ENCODE data around the gene ETV6. TPM values are rescaled to one million over a fixed set of nuclear protein-coding genes. Genes with fewer than 3 reads are reported as not detected.

ETV6 gene
- total RNA-seq, 2 donors from 2014 or later: 102 to 110 TPM

DNA sequence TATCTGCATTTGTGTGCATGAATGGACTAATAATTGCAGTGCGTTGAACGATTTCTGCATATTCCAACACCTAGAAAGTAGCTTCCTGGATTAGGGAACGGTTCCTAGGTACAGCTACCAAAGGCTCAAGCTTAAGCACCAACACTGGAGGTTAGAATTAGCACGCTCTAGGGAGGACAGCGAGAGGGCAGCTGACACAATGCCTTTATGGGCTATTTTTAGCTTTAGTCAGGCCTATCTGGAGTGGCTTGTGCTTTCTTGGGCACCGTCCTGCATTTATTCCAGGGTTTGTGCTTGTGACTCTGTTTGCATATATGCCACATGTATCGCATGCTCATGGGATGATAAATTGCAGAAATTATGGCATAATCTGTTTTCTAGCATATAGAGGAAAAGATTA, 13.7 kb downstream of the ETV6 start:
- Mint-ChIP-seq H3K36me3 (ENCODE audit: insufficient read depth in 2 of 2) (peaks cover 10 to 40% of the 10 kb centered on the region in 2 donors), H3K27me3 (ENCODE audit: low read depth) (no peaks in the 10 kb centered on the region), H3K27ac (no peak overlapping the region)

DNA sequence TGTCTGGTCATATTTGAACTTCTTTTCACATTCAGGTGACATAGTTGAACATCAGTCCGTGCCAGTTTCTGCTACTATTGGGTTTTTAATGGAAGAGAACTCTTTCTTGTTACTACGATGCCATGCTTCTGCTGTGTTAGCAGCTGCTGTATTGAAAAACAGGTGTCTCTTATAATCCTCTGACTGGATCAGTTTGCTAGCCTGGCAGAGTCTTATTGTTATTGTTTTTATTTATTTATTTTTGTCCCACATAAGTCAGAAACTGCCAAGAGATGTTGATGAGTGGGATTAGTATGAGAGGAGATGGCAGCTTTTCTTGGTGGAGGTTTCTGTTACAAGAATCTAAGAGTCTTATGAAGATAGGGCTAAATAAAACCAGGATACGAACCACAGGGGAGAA, 14.6 kb downstream of the ETV6 start:
- peaks cover 0 to 2% of the 10 kb centered on the region in 2 donors for H3K9me3 Mint-ChIP-seq
- no peaks in the 10 kb centered on the region for H3K27me3 Mint-ChIP-seq (ENCODE audit: low read depth)
- no peak overlapping the region for H3K4me3 Mint-ChIP-seq
- no peak overlapping the region for H3K27ac Mint-ChIP-seq
- peaks cover 68% of the 10 kb centered on the region for H3K4me1 Mint-ChIP-seq (ENCODE audit: low read depth)
- H3K36me3 Mint-ChIP-seq (ENCODE audit: insufficient read depth in 2 of 2): peaks cover 10 to 37% of the 10 kb centered on the region in 2 donors
- ATAC-seq (replicated peaks in 1 of 2) (no peak), DNase-seq (no peak)

More for the DNA sequence above, 13.7 kb downstream of the ETV6 start:
- DNase-seq (no peak), ATAC-seq (replicated peaks in 1 of 2) (no peak)
- Mint-ChIP-seq H3K4me3 (no peak overlapping the region), H3K9me3 (peaks cover 0 to 2% of the 10 kb centered on the region in 2 donors), H3K4me1 (ENCODE audit: low read depth) (peaks cover 68% of the 10 kb centered on the region)

DNA sequence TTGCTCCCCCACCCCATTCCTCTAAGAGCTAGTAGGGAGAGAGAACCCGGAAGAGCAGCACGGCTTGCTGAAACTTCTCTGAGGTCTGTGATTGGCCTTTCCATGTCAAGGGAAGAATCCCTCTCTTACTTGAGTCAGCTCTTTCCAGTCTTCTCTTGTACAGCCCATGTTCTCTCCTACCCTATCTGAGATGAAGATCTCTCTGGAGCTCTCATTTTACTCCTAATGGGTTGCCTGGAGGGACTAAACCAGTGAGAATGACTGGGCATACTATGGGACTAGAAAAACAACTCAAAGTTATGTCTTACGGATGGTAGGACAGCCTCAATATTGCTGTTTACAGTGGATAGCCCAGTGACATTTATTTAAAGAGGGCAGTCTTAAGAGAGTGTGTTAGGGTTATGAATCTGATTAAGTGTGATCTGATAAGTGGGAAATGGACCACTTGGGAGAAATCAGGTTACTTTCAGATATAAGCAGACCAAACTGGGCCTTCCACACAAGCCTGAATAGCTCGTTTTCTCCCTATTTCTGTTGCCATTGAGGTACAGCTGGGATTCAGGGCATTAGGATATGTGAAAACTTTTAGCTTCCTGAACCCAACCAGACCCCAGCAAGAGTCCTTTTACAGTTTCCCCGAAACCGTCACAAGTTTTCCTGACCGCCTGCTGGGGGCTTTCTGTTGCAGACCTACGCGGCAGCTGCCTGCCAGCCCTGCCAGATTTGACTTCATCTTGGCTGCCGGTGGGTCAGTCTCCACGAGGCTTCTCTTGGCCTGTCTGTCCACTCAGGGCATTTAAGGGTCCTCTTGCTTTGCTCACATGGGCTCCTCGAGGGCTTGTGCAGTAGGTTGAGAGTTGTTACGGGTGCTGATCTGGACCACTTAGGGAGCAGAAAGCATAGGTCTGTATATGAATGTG, 16.9 kb downstream of the ETV6 start:
- Mint-ChIP-seq H3K36me3 (ENCODE audit: insufficient read depth in 2 of 2) (peaks cover 8 to 30% of the 10 kb centered on the region in 2 donors), H3K27me3 (ENCODE audit: low read depth) (no peaks in the 10 kb centered on the region), H3K4me3 (no peak overlapping the region), H3K27ac (no peak overlapping the region), H3K4me1 (ENCODE audit: low read depth) (peaks cover 58% of the 10 kb centered on the region), H3K9me3 (peaks cover 0 to 2% of the 10 kb centered on the region in 2 donors)
- ATAC-seq (replicated peaks in 1 of 2) (no peak), DNase-seq (no peak)

DNA sequence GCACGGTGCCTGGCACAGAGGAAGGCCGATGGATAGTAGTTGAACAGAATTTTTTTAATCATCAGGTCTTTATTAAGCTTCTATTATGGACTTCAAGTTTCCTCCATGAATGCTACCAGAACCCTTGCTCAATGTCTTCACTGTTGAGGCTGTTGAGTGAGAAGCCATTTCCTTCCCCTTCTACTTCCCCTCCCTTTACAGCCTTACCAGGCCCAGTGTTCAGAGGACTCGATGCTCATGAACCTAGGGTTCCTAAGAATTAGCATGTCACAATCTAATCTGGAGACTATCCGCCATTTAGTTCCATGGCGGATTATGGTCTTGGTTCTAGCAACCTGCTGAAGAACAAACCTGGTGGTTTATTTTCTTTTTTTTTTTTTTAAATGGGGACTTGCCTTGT, 17.7 kb downstream of the ETV6 start:
- H3K4me3 Mint-ChIP-seq: no peak overlapping the region
- peaks cover 54% of the 10 kb centered on the region for H3K4me1 Mint-ChIP-seq (ENCODE audit: low read depth)
- ATAC-seq (replicated peaks in 1 of 2): no peak

DNA sequence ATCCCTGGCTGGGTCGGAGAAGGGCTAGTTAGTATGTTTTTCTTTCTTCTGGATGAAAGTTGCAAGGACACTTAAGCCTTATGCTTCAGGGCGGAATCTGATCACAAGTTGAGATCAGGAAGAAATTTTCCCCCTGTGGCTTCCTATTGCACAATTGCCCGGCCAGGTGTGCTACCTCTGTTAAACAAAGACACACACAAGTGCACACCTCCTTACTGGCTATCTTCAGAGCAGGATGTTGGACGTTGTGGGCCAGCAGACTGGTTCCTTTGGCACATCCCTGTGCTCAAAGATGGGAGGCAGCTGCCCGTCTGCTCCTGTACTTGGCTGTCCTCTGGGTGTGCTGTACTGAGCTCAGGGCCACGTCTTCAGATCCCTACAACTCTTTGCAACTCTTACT, 19.1 kb downstream of the ETV6 start:
- no peak for DNase-seq
- H3K36me3 Mint-ChIP-seq (ENCODE audit: insufficient read depth in 2 of 2): peaks cover 5 to 20% of the 10 kb centered on the region in 2 donors
- no peak overlapping the region for H3K4me3 Mint-ChIP-seq
- peaks cover 57% of the 10 kb centered on the region for H3K4me1 Mint-ChIP-seq (ENCODE audit: low read depth)
- ATAC-seq (replicated peaks in 1 of 2): no peak
- H3K27me3 Mint-ChIP-seq (ENCODE audit: low read depth): no peaks in the 10 kb centered on the region
- no peak overlapping the region for H3K27ac Mint-ChIP-seq
- peaks cover 0 to 2% of the 10 kb centered on the region in 2 donors for H3K9me3 Mint-ChIP-seq

More for the DNA sequence above, 17.7 kb downstream of the ETV6 start:
- Mint-ChIP-seq H3K27me3 (ENCODE audit: low read depth) (no peaks in the 10 kb centered on the region), H3K36me3 (ENCODE audit: insufficient read depth in 2 of 2) (peaks cover 5 to 23% of the 10 kb centered on the region in 2 donors), H3K9me3 (peaks cover 0 to 2% of the 10 kb centered on the region in 2 donors), H3K27ac (no peak overlapping the region)
- no peak for DNase-seq

DNA sequence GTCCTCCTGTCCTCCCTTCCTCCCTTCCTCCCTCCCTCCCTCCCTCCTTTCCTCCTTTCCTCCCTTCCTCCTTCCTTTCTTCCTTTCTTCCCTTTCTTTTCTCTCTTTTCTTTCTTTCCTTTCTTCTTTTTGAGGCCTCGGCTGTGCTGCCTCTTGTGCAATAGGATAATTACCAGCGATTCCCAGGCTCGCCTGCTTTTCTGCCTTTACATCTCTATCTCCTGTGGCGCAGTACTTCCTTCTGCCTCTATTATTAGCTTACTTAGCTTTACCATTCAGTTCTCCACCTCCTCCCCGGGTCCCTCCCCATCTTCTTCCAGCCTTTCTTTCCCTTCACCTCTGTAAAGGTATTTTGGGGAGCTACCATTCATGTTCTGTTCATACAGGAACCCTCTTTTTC, 19.9 kb downstream of the ETV6 start:
- Mint-ChIP-seq H3K4me1 (ENCODE audit: low read depth) (peaks cover 57% of the 10 kb centered on the region), H3K36me3 (ENCODE audit: insufficient read depth in 2 of 2) (peaks cover 5 to 15% of the 10 kb centered on the region in 2 donors), H3K4me3 (no peak overlapping the region), H3K27me3 (ENCODE audit: low read depth) (no peaks in the 10 kb centered on the region), H3K27ac (no peak overlapping the region), H3K9me3 (peaks cover 0 to 2% of the 10 kb centered on the region in 2 donors)
- no peak for DNase-seq
- no peak for ATAC-seq (replicated peaks in 1 of 2)

DNA sequence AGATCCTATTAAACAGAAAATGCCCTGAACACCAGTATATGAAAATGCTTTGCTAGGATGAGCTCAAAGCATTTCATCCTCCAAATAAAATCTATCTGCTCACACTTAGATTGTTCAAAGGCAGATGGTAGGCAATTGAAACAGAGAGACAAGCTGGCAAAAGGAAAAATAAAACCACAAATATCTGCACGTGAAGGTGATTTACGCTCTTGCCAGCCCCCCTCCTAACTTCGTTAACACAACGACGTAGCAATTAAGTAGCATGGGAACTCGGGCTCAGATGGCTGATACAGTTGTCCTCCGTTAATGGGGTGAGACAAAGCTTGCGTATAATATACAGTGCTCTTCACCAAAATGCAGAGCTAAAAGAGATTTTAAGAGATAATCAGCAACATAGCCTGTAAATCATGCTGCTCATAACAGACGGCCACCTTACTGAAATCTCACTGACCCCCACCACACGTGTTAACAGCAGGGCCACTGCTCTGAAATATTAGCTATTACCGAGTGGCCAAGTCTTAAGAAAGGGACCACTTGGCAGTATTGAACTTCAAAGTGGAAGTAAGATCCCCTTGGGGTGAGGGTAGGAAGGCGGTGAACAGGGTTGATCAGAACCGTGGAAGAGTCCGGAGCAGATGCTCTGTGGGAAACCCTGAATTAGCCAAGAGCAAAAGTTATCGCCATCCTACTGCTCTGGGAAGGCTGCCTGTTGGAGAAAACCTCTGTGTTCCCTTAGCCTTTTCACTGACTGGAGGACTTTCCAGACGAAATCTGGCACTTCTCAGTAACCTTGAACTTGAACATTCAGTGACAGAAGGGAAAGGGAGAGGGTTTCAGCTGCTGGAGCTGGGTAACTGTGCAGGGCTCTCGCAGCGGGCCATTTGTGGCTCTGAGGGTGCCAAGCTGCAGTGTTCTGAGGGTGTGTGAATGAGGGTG, 23.1 kb downstream of the ETV6 start:
- Mint-ChIP-seq H3K4me1 (ENCODE audit: low read depth) (peaks cover 65% of the 10 kb centered on the region), H3K27ac (no peak overlapping the region)
- DNase-seq: no peak

DNA sequence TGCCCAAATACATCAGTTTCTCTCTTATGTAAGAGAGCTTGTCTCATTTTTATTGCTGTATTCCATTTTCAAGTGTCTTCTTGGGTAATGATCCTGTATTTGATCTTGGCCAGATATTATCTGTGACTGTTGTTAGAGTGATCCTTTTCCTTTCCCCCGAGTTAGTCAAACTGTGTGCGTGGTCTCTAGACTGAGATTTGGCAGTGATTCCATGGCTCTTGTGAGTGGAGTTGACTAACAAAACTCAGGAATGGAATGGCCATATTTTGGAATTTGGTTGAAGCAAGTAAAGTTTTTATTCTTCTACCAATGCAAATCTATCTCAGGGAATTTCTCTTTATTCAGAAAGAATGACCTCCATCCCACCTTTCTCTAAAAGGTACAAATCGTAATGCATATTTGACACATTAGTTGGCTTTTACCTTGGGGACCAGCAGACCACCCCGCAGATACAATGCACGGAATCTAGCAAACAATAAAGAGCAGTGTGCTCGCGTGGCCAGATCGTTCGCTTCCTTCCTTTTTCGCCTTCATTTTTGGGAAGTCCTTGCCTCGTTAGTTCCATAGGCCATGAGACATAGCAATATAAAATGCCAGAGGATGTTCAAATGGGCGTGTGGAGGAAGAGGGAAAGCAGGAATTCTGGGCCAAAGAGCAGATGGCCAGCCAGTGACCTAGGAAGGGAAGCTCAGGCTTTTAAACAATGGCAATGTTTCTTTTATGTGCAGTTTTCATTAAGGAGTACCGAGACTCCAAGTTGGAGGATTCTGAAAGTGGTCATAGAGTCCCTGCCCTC, 24.4 kb downstream of the ETV6 start:
- H3K36me3 Mint-ChIP-seq (ENCODE audit: insufficient read depth in 2 of 2): peaks cover 0 to 9% of the 10 kb centered on the region in 2 donors
- H3K27ac Mint-ChIP-seq: no peak overlapping the region
- DNase-seq (no peak), ATAC-seq (replicated peaks in 1 of 2) (no peak)
- H3K4me1 Mint-ChIP-seq (ENCODE audit: low read depth): peaks cover 52% of the 10 kb centered on the region
- H3K9me3 Mint-ChIP-seq: no peaks in the 10 kb centered on the region
- H3K27me3 Mint-ChIP-seq (ENCODE audit: low read depth): no peaks in the 10 kb centered on the region
- H3K4me3 Mint-ChIP-seq: no peak overlapping the region

More for the DNA sequence above, 23.1 kb downstream of the ETV6 start:
- Mint-ChIP-seq H3K36me3 (ENCODE audit: insufficient read depth in 2 of 2) (peaks cover 0 to 5% of the 10 kb centered on the region in 2 donors), H3K27me3 (ENCODE audit: low read depth) (no peaks in the 10 kb centered on the region), H3K9me3 (no peaks in the 10 kb centered on the region), H3K4me3 (no peak overlapping the region)
- no peak for ATAC-seq (replicated peaks in 1 of 2)

DNA sequence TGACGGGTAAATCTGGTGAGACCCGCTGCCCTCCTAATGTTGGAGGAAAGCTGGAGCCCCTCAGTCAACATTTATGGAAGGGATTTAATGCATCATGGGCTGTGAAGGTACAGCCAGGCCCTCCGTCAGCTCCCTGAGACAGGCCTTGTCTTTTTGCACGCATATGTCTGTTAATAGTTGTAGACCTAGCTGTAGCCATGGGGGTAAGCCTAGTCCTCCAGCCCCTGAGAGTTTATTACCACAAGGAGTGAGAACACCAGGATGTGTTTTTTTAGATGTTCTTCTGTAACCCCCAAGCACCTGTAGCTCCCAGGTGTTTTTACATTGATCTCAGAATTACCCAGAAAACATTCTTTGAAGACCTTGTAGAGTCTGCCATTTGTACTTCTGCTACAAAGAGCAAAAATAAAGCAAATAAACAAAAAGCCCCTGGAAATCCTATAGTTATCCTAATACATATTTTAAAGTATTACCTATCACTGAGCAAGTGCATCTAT, 25.5 kb downstream of the ETV6 start:
- Mint-ChIP-seq H3K4me1 (ENCODE audit: low read depth) (peaks cover 41% of the 10 kb centered on the region), H3K27ac (no peak overlapping the region), H3K36me3 (ENCODE audit: insufficient read depth in 2 of 2) (peaks cover 0 to 7% of the 10 kb centered on the region in 2 donors), H3K4me3 (no peak overlapping the region), H3K9me3 (no peaks in the 10 kb centered on the region), H3K27me3 (ENCODE audit: low read depth) (no peaks in the 10 kb centered on the region)
- ATAC-seq (replicated peaks in 1 of 2) (no peak), DNase-seq (no peak)

DNA sequence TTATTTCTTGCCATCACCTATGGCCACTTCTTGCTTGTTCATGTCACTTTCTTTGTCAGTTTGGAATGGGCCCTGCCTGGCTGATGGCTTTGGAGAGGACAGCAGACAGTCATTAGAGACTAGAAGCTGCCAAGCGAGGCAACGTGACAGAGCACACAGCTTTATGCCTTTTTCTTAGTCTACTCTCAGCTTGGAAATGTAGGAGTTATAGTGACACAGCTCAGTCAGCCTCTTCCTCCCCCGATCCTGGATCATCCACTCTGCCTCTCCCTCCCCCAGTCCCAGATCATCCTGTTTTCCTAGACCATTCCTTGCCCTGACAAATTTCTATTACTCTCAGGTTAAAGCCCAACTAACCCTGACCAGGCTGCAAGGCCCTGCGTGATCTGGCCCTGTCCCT, 26.6 kb downstream of the ETV6 start:
- Mint-ChIP-seq H3K4me1 (ENCODE audit: low read depth) (peaks cover 40% of the 10 kb centered on the region), H3K36me3 (ENCODE audit: insufficient read depth in 2 of 2) (peaks cover 0 to 7% of the 10 kb centered on the region in 2 donors), H3K4me3 (no peak overlapping the region), H3K27me3 (ENCODE audit: low read depth) (no peaks in the 10 kb centered on the region), H3K9me3 (no peaks in the 10 kb centered on the region), H3K27ac (no peak overlapping the region)
- DNase-seq (no peak), ATAC-seq (replicated peaks in 1 of 2) (no peak)

DNA sequence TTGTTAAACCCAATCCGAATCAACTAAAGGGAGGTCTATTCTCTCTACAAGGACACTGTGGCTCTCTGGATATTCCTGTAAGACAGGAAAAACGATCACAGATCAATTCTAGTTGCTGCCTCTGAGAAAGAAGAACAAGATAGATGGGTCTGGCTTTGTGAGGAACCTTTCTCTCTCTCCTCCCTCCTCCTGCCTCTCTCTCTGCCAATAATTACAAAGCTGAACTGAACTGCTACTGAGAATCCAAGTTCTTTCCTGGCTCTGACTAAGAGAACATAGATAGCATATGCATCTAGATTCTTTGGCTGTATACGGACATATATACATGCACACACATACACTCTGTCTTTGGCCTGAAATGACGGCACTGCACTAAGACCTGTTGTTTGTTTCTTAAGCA, 27.6 kb downstream of the ETV6 start:
- peaks cover 43% of the 10 kb centered on the region for H3K4me1 Mint-ChIP-seq (ENCODE audit: low read depth)
- peaks cover 4 to 12% of the 10 kb centered on the region in 2 donors for H3K36me3 Mint-ChIP-seq (ENCODE audit: insufficient read depth in 2 of 2)
- H3K9me3 Mint-ChIP-seq: peaks cover 3% of the 10 kb centered on the region in 2 donors
- no peaks in the 10 kb centered on the region for H3K27me3 Mint-ChIP-seq (ENCODE audit: low read depth)
- no peak for ATAC-seq (replicated peaks in 1 of 2)
- H3K27ac Mint-ChIP-seq: no peak overlapping the region
- H3K4me3 Mint-ChIP-seq: no peak overlapping the region
- DNase-seq: no peak

DNA sequence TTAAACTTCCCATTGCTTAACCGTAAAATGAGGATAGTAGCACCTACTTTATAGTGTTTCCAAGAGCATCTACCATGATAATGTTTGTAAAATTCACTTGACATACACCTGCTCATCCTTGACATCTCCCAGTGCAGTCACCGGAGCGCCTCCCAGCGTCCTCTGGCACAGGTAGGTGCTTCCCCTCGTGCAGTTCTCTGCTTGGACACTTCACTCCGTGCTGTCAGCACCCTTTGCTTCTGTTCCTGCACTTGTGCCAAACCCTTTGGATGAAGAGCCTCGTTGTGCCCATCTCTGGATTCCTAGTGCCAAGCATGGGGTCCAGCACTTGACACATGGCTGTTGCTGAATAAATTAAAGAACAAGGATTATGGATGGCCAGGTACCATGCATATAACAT, 28.3 kb downstream of the ETV6 start:
- peaks cover 3% of the 10 kb centered on the region in 2 donors for H3K9me3 Mint-ChIP-seq
- DNase-seq (no peak), ATAC-seq (replicated peaks in 1 of 2) (no peak)
- H3K27me3 Mint-ChIP-seq (ENCODE audit: low read depth): no peaks in the 10 kb centered on the region
- peaks cover 43% of the 10 kb centered on the region for H3K4me1 Mint-ChIP-seq (ENCODE audit: low read depth)
- H3K36me3 Mint-ChIP-seq (ENCODE audit: insufficient read depth in 2 of 2): peaks cover 6 to 16% of the 10 kb centered on the region in 2 donors
- no peak overlapping the region for H3K4me3 Mint-ChIP-seq
- no peak overlapping the region for H3K27ac Mint-ChIP-seq

Measured in activated T-cell treated with anti-CD3 and anti-CD28 coated beads, Interleukin-2, amount 50 U/mL, for 72 hours (primary cell).